ENCODE results near the gene LHPP. TPM values are rescaled to one million over a fixed set of nuclear protein-coding genes. Genes with fewer than 3 reads are reported as not detected.

Gene LHPP
- total RNA-seq, 1 donor from 2014 or later, result 347 TPM

- no peak for ATAC-seq
- DNase-seq (ENCODE audit: low spot score), result no peak
- intact Hi-C loops (cut with DNase I), result no loop called here
Observed at GRCh38 chr10:124465777-124466488, 4.3 kb downstream of the LHPP start.

GRCh38 chr10:124467165-124467564 is 5.5 kb downstream of the LHPP start:
- no peak for ATAC-seq
- no peak for DNase-seq (ENCODE audit: low spot score)
- intact Hi-C loops (cut with DNase I), result no loop called here

GRCh38 chr10:124468624-124469023 is 7.0 kb downstream of the LHPP start:
- DNase-seq (ENCODE audit: low spot score) (no peak), ATAC-seq (no peak)
- intact Hi-C loops (cut with DNase I), result no loop called here

- DNase-seq (ENCODE audit: low spot score) (no peak), ATAC-seq (no peak)
- intact Hi-C loops (cut with DNase I), result no loop called here
Observed at GRCh38 chr10:124469956-124470484, 8.4 kb downstream of the LHPP start.

- intact Hi-C loops (cut with DNase I), result no loop called here
- DNase-seq (ENCODE audit: low spot score) (no peak), ATAC-seq (peak; percentile 19)
Observed at GRCh38 chr10:124470544-124471434, 9.2 kb downstream of the LHPP start.

- ATAC-seq (no peak), DNase-seq (ENCODE audit: low spot score) (no peak)
- intact Hi-C loops (cut with DNase I), result no loop called here
Observed at GRCh38 chr10:124472071-124472470, 10.4 kb downstream of the LHPP start.

- ATAC-seq (no peak), DNase-seq (ENCODE audit: low spot score) (no peak)
- intact Hi-C loops (cut with DNase I), result no loop called here
Observed at GRCh38 chr10:124473070-124473469, 11.4 kb downstream of the LHPP start.

- DNase-seq (ENCODE audit: low spot score) (no peak), ATAC-seq (no peak)
- intact Hi-C loops (cut with DNase I), result no loop called here
Observed at GRCh38 chr10:124474514-124475070, 13.0 kb downstream of the LHPP start.

GRCh38 chr10:124476043-124476725 is 14.6 kb downstream of the LHPP start:
- intact Hi-C loops (cut with DNase I), result no loop called here
- no peak for DNase-seq (ENCODE audit: low spot score)
- no peak for ATAC-seq

GRCh38 chr10:124477614-124478363 is 16.2 kb downstream of the LHPP start:
- DNase-seq (ENCODE audit: low spot score) (no peak), ATAC-seq (no peak)
- intact Hi-C loops (cut with DNase I), result no loop called here

- intact Hi-C loops (cut with DNase I), result no loop called here
- no peak for DNase-seq (ENCODE audit: low spot score)
Observed at GRCh38 chr10:124478515-124478914, 16.9 kb downstream of the LHPP start.

GRCh38 chr10:124480860-124481259 is 19.2 kb downstream of the LHPP start:
- no peak for DNase-seq (ENCODE audit: low spot score)
- no peak for ATAC-seq
- intact Hi-C loops (cut with DNase I), result no loop called here

More at GRCh38 chr10:124478515-124478914, 16.9 kb downstream of the LHPP start:
- no peak for ATAC-seq

- ATAC-seq, result no peak
- intact Hi-C loops (cut with DNase I), result no loop called here
- DNase-seq (ENCODE audit: low spot score), result no peak
Observed at GRCh38 chr10:124481717-124482116, 20.1 kb downstream of the LHPP start.

- intact Hi-C loops (cut with DNase I), result no loop called here
- ATAC-seq (no peak), DNase-seq (ENCODE audit: low spot score) (no peak)
Observed at GRCh38 chr10:124482236-124482800, 20.7 kb downstream of the LHPP start.

GRCh38 chr10:124482876-124483275 is 21.3 kb downstream of the LHPP start:
- ATAC-seq, result no peak
- intact Hi-C loops (cut with DNase I), result no loop called here
- no peak for DNase-seq (ENCODE audit: low spot score)

GRCh38 chr10:124484031-124484430 is 22.4 kb downstream of the LHPP start:
- intact Hi-C loops (cut with DNase I), result no loop called here
- DNase-seq (ENCODE audit: low spot score), result no peak
- no peak for ATAC-seq

- DNase-seq (ENCODE audit: low spot score), result no peak
Observed at GRCh38 chr10:124484661-124485060, 23.0 kb downstream of the LHPP start.

GRCh38 chr10:124486635-124487034 is 25.0 kb downstream of the LHPP start:
- no peak for ATAC-seq
- DNase-seq (ENCODE audit: low spot score), result no peak
- intact Hi-C loops (cut with DNase I), result no loop called here

More at GRCh38 chr10:124484661-124485060, 23.0 kb downstream of the LHPP start:
- ATAC-seq, result no peak
- intact Hi-C loops (cut with DNase I), result no loop called here

Data from sciatic nerve (tissue), 2 donors.